HepG2 (cell line): ENCODE measurements around the gene INHBB. TPM values are rescaled to one million over a fixed set of nuclear protein-coding genes. Genes with fewer than 3 reads are reported as not detected.

Experiments
- HOXA5 ChIP-seq: sonication (generic); formaldehyde crosslinking; IDR thresholded peaks from 2 replicates; pipeline ENCODE4 v1.4.0; 2020; ENCODE audit warnings: missing genetic modification reagents
- KLF15 ChIP-seq: sonication (generic); formaldehyde crosslinking; IDR thresholded peaks from 2 replicates; pipeline ENCODE4 v1.8.1; 2023; ENCODE audit warnings: borderline replicate concordance, mild to moderate bottlenecking, inconsistent platforms, missing genetic modification reagents, mixed read lengths
- KMT2A ChIP-seq: sonication (generic); formaldehyde crosslinking; IDR thresholded peaks from 2 replicates; pipeline ENCODE4 v1.4.0; 2020; ENCODE audit warnings: missing genetic modification reagents
- RELA ChIP-seq: sonication (generic); formaldehyde crosslinking; IDR thresholded peaks from 2 replicates; pipeline ENCODE4 v1.4.0; 2020; ENCODE audit warnings: missing genetic modification reagents
- RFXAP ChIP-seq: sonication (generic); formaldehyde crosslinking; IDR thresholded peaks from 2 replicates; pipeline ENCODE4 v1.4.0; 2020; ENCODE audit warnings: missing genetic modification reagents, borderline replicate concordance
- SIX1 ChIP-seq: sonication (generic); formaldehyde crosslinking; IDR thresholded peaks from 2 replicates; pipeline ENCODE4 v1.4.0; 2020; ENCODE audit warnings: missing genetic modification reagents, borderline replicate concordance
- THAP9 ChIP-seq: sonication (generic); formaldehyde crosslinking; IDR thresholded peaks from 2 replicates; pipeline ENCODE4; 2020; ENCODE audit warnings: missing genetic modification reagents, mild to moderate bottlenecking, borderline replicate concordance
- ZGPAT ChIP-seq: IDR thresholded peaks from 2 replicates; pipeline ENCODE4 v1.6.1; 2016; ENCODE audit warnings: mild to moderate bottlenecking
- ZKSCAN8 ChIP-seq: IDR thresholded peaks from 2 replicates; pipeline ENCODE4 v1.6.1; 2016; ENCODE audit warnings: borderline replicate concordance, missing genetic modification reagents, missing compliant biosample characterization
- ZNF552 ChIP-seq: sonication (generic); formaldehyde crosslinking; IDR thresholded peaks from 2 replicates; pipeline ENCODE4 v1.9.0; 2022; ENCODE audit warnings: missing genetic modification reagents, mild to moderate bottlenecking, borderline replicate concordance
- ZNF629 ChIP-seq: sonication (generic); formaldehyde crosslinking; conservative IDR thresholded peaks from 2 replicates; pipeline ENCODE4 v1.5.0; 2020; ENCODE audit warnings: missing genetic modification reagents
- polyA plus RNA-seq, 8 experiments: library from polyadenylated mRNA; depleted of rRNA in 3 of 8; stranded (reverse) in 7 of 8; unstranded in 1 of 8; fragments of >200 nt; fragmentation: Illumina TruSeq in 4 of 8; extraction: Trizol in 4 of 8; gene quantifications; 2 replicates each; pipeline versions ENCODE4 v1.2.1 to v1.2.3, GENCODE V29; 2011 to 2016; ENCODE audit warnings: low read depth in 4 of 8, missing spikeins in 1 of 8, mixed read lengths in 1 of 8; ENCODE audit not compliant: insufficient read depth in 1 of 8
- total RNA-seq, 5 experiments: library from RNA; depleted of rRNA; stranded (reverse); fragments of >200 nt; fragmentation: Illumina TruSeq; extraction: Trizol; gene quantifications; 2 replicates each; pipeline ENCODE4 v1.2.3, GENCODE V29; 2016; ENCODE audit warnings: low read depth in 1 of 5
- TF ChIP-seq, protein P1 (sequence below): sonication (generic); formaldehyde crosslinking; IDR thresholded peaks from 2 replicates; pipeline ENCODE4 v1.4.0; 2020; ENCODE audit warnings: missing genetic modification reagents
- TF ChIP-seq, protein P2 (sequence below), 2 experiments: sonication (generic) in 1 of 2; formaldehyde crosslinking in 1 of 2; IDR thresholded peaks; 2 replicates each; pipeline versions ENCODE4 v1.6.1 to v1.9.0; 2014 to 2022; ENCODE audit warnings: antibody characterized with exemption in 1 of 2, borderline replicate concordance in 1 of 2, inconsistent platforms in 1 of 2, low read depth in 1 of 2, missing genetic modification reagents in 1 of 2

Gene INHBB
- total and polyA plus RNA-seq, 2 of the 13 experiments (the other 11 are each of a cell fraction or from before 2014, with no cell fraction given) = 0.20 to 1.7 TPM

- TF ChIP-seq RFXAP (CRISPR knock-in tag) (no peak), SIX1 (CRISPR knock-in tag) (no peak), THAP9 (CRISPR knock-in tag) (no peak), KLF15 (no peak), RELA (CRISPR knock-in tag) (no peak), HOXA5 (CRISPR knock-in tag) (no peak), ZKSCAN8 (0 out of 2 replicates have a peak, but pooled peaks have one; percentile 30), ZNF552 (CRISPR knock-in tag) (no peak), ZGPAT (CRISPR knock-in tag) (0 out of 2 replicates have a peak, but pooled peaks have one; percentile 46), KMT2A (CRISPR knock-in tag) (no peak; the same call in 1 of the 2 replicates), ZNF629 (CRISPR knock-in tag) (no peak)
- TF ChIP-seq, protein P1, sequence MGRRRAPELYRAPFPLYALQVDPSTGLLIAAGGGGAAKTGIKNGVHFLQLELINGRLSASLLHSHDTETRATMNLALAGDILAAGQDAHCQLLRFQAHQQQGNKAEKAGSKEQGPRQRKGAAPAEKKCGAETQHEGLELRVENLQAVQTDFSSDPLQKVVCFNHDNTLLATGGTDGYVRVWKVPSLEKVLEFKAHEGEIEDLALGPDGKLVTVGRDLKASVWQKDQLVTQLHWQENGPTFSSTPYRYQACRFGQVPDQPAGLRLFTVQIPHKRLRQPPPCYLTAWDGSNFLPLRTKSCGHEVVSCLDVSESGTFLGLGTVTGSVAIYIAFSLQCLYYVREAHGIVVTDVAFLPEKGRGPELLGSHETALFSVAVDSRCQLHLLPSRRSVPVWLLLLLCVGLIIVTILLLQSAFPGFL (CRISPR knock-in tag) = no peak
- TF ChIP-seq, protein P2, sequence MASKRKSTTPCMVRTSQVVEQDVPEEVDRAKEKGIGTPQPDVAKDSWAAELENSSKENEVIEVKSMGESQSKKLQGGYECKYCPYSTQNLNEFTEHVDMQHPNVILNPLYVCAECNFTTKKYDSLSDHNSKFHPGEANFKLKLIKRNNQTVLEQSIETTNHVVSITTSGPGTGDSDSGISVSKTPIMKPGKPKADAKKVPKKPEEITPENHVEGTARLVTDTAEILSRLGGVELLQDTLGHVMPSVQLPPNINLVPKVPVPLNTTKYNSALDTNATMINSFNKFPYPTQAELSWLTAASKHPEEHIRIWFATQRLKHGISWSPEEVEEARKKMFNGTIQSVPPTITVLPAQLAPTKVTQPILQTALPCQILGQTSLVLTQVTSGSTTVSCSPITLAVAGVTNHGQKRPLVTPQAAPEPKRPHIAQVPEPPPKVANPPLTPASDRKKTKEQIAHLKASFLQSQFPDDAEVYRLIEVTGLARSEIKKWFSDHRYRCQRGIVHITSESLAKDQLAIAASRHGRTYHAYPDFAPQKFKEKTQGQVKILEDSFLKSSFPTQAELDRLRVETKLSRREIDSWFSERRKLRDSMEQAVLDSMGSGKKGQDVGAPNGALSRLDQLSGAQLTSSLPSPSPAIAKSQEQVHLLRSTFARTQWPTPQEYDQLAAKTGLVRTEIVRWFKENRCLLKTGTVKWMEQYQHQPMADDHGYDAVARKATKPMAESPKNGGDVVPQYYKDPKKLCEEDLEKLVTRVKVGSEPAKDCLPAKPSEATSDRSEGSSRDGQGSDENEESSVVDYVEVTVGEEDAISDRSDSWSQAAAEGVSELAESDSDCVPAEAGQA (IDR thresholded peaks at IDR 0.05; ENCODE audit: low read depth) = no peak
- TF ChIP-seq, protein P2 (CRISPR knock-in tag; IDR thresholded peaks at IDR 0.05; ENCODE audit: borderline replicate concordance) = no peak
These were observed 32.9 kb upstream of the INHBB start (continued) for GRCh38 chr2:120312860-120313694.
